Loucy (cell line): ENCODE results near the gene FAM76B.
"Not testable (repeated sequence)": the region's sequence is repeated elsewhere in the genome, so short reads cannot be mapped to it uniquely, and the experiment has no call there.

Experiments
- H2AFZ ChIP-seq: fragments of 200-600 bp; sonication (generic); 2 replicates; pipeline ENCODE4 v1.6.0; 2016; ENCODE audit warnings: antibody characterized with exemption, mild to moderate bottlenecking, low read length, moderate library complexity
- H3F3A ChIP-seq: fragments of 200-600 bp; 2 replicates; pipeline ENCODE4 v1.6.0; 2016; ENCODE audit warnings: antibody characterized with exemption, low read depth, mild to moderate bottlenecking
- H3K27me3 ChIP-seq: fragments of 200-600 bp; sonication (generic); 2 replicates; pipeline ENCODE4 v1.6.1; 2014; ENCODE audit warnings: low read length, mild to moderate bottlenecking; ENCODE audit not compliant: insufficient read depth, poor library complexity, severe bottlenecking
- H3K36me3 ChIP-seq: fragments of 200-600 bp; sonication (generic); 2 replicates; pipeline ENCODE4 v1.6.1; 2016; ENCODE audit warnings: low read length; ENCODE audit not compliant: insufficient read depth
- H3K4me1 ChIP-seq: fragments of 200-600 bp; sonication (generic); 2 replicates; pipeline ENCODE4 v1.5.1; 2014; ENCODE audit warnings: low read length, mild to moderate bottlenecking; ENCODE audit not compliant: insufficient read depth, poor library complexity, severe bottlenecking
- H3K4me2 ChIP-seq: fragments of 200-600 bp; sonication (generic); 2 replicates; pipeline ENCODE4 v1.6.0; 2014; ENCODE audit warnings: antibody characterized with exemption, low read length, low read depth, mild to moderate bottlenecking; ENCODE audit not compliant: poor library complexity, severe bottlenecking
- H3K4me3 ChIP-seq: fragments of 200-600 bp; sonication (generic); 2 replicates; pipeline ENCODE4 v1.5.1; 2014; ENCODE audit warnings: low read length, mild to moderate bottlenecking, mixed read lengths; ENCODE audit not compliant: poor library complexity, severe bottlenecking
- H3K79me2 ChIP-seq: fragments of 200-600 bp; sonication (generic); 2 replicates; pipeline ENCODE4 v1.6.1; 2014; ENCODE audit warnings: low read length; ENCODE audit not compliant: insufficient read depth
- H3K9ac ChIP-seq: fragments of 200-600 bp; sonication (generic); 2 replicates; pipeline ENCODE4 v1.6.0; 2014; ENCODE audit warnings: mild to moderate bottlenecking, low read depth, low read length, moderate library complexity; ENCODE audit not compliant: poor library complexity, severe bottlenecking
- H3K9me2 ChIP-seq: fragments of 200-600 bp; sonication (generic); replicated peaks from 2 replicates; pipeline ENCODE4 v1.6.1; 2016; ENCODE audit warnings: low read depth, low read length, mixed read lengths
- H3K9me3 ChIP-seq: fragments of 200-600 bp; sonication (generic); 2 replicates; pipeline ENCODE4 v1.6.1; 2014; ENCODE audit warnings: mild to moderate bottlenecking, antibody characterized with exemption, low read length, low read depth; ENCODE audit not compliant: insufficient read depth
- H4K20me1 ChIP-seq: fragments of 200-600 bp; sonication (generic); 2 replicates; pipeline ENCODE4 v1.6.0; 2014; ENCODE audit warnings: antibody characterized with exemption, low read length, mild to moderate bottlenecking; ENCODE audit not compliant: insufficient read depth, poor library complexity, severe bottlenecking
- CTCF ChIP-seq: fragments of 200-600 bp; sonication (generic); conservative IDR thresholded peaks from 2 replicates; pipeline ENCODE4 v1.5.1; 2014; ENCODE audit warnings: mild to moderate bottlenecking, antibody characterized with exemption, low read length
- EZH2phosphoT487 ChIP-seq: fragments of 200-600 bp; IDR thresholded peaks from 2 replicates; pipeline ENCODE4 v1.6.1; 2018; ENCODE audit warnings: antibody characterized with exemption, mild to moderate bottlenecking, moderate library complexity, borderline replicate concordance

FAM76B gene

GRCh38 chr11:95827696-95828095 lies 38.1 kb upstream of the FAM76B start:
- no peaks in the 10 kb centered on the region for H3K27me3 ChIP-seq
- H2AFZ ChIP-seq: no peak overlapping the region
- no peak overlapping the region for H3K9ac ChIP-seq
- TF ChIP-seq EZH2phosphoT487: no peak
- no peak for TF ChIP-seq CTCF
- H3F3A ChIP-seq: no peaks in the 10 kb centered on the region
- no peaks in the 10 kb centered on the region for H3K4me1 ChIP-seq
- H3K4me2 ChIP-seq: no peak overlapping the region
- H3K9me2 ChIP-seq: no peaks in the 10 kb centered on the region
- no peaks in the 10 kb centered on the region for H4K20me1 ChIP-seq
- H3K4me3 ChIP-seq: no peak overlapping the region
- H3K9me3 ChIP-seq: no peaks in the 10 kb centered on the region
- H3K79me2 ChIP-seq: no peaks in the 10 kb centered on the region
- peaks cover 58% of the 10 kb centered on the region for H3K36me3 ChIP-seq

GRCh38 chr11:95821640-95822039 lies 32.1 kb upstream of the FAM76B start:
- Histone ChIP-seq H2AFZ (no peak overlapping the region), H3K4me2 (no peak overlapping the region), H4K20me1 (no peaks in the 10 kb centered on the region), H3K9me3 (no peaks in the 10 kb centered on the region), H3K36me3 (peaks cover 59% of the 10 kb centered on the region; the same call in 1 of the 2 replicates), H3F3A (no peaks in the 10 kb centered on the region), H3K9ac (no peak overlapping the region), H3K27me3 (no peaks in the 10 kb centered on the region), H3K79me2 (no peaks in the 10 kb centered on the region), H3K4me3 (no peak overlapping the region), H3K4me1 (no peaks in the 10 kb centered on the region), H3K9me2 (no peaks in the 10 kb centered on the region)
- no peak for TF ChIP-seq EZH2phosphoT487
- TF ChIP-seq CTCF: no peak

GRCh38 chr11:95816037-95816436 lies 26.5 kb upstream of the FAM76B start:
- Histone ChIP-seq H4K20me1 (no peaks in the 10 kb centered on the region), H3K36me3 (peaks cover 40% of the 10 kb centered on the region; the same call in 1 of the 2 replicates), H3K9me2 (no peaks in the 10 kb centered on the region), H3K79me2 (no peaks in the 10 kb centered on the region), H3K27me3 (no peaks in the 10 kb centered on the region), H3F3A (no peaks in the 10 kb centered on the region), H3K9ac (no peak overlapping the region), H3K4me3 (no peak overlapping the region), H3K9me3 (no peaks in the 10 kb centered on the region), H2AFZ (no peak overlapping the region), H3K4me1 (no peaks in the 10 kb centered on the region), H3K4me2 (no peak overlapping the region)
- TF ChIP-seq CTCF (no peak), EZH2phosphoT487 (no peak)

GRCh38 chr11:95811052-95811451 lies 21.5 kb upstream of the FAM76B start:
- H3K9ac ChIP-seq: not testable (repeated sequence)

GRCh38 chr11:95806464-95806863 lies 16.9 kb upstream of the FAM76B start:
- H3K36me3 ChIP-seq: peaks cover 38% of the 10 kb centered on the region; the same call in 1 of the 2 replicates
- not testable (repeated sequence) for H4K20me1 ChIP-seq, H3K79me2 ChIP-seq, H3K4me3 ChIP-seq, H3K4me1 ChIP-seq, H3K27me3 ChIP-seq, H3K9me2 ChIP-seq, H2AFZ ChIP-seq, H3F3A ChIP-seq, H3K9me3 ChIP-seq, H3K9ac ChIP-seq, H3K4me2 ChIP-seq

More at GRCh38 chr11:95811052-95811451, 21.5 kb upstream of the FAM76B start:
- H3F3A ChIP-seq, H4K20me1 ChIP-seq, H3K9me3 ChIP-seq, H3K9me2 ChIP-seq, H3K4me3 ChIP-seq, H2AFZ ChIP-seq, H3K79me2 ChIP-seq, H3K4me2 ChIP-seq, H3K27me3 ChIP-seq, H3K4me1 ChIP-seq: not testable (repeated sequence)
- H3K36me3 ChIP-seq: peaks cover 18% of the 10 kb centered on the region; the same call in 1 of the 2 replicates
